ENCODE results near the gene F8. TPM values are rescaled to one million over a fixed set of nuclear protein-coding genes. Genes with fewer than 3 reads are reported as not detected.
"Not testable (repeated sequence)": the region's sequence is repeated elsewhere in the genome, so short reads cannot be mapped to it uniquely, and the experiment has no call there.

Gene F8
- total and polyA plus RNA-seq, 8 donors: 0.29 to 7.1 (median 3.7) TPM

GRCh38 chrX:154884069-154884468 lies 138.5 kb downstream of the F8 start:
- WGBS, 5 donors: no CpG with 5 or more reads among the region's 8 CpGs

DNA sequence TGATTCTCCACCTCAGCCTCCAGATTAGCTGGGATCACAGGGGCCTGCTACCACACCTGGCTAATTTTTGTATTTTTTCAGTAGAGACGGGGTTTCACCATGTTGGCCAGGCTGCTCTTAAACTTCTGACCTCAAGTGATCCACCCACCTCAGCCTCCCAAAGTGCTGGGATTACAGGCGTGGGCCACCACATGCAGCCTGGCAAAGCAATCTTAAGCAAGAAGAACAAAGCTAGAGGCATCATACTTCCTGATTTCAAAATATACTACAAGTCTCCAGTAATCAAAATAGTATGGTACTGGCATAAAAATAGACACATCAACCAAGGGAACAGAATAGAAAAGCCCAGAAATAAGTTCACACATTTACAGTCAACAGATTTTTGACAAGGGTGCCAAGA lies 149.2 kb downstream of the F8 start:
- no peak for DNase-seq
- H3K9me3 ChIP-seq: peaks cover 0 to 14% (median 5%) of the 10 kb centered on the region in 4 donors
- no peaks in the 10 kb centered on the region for H3K4me1 ChIP-seq
- no peaks in the 10 kb centered on the region for H3K27me3 ChIP-seq
- H3K4me3 ChIP-seq: no peak overlapping the region
- H3K27ac ChIP-seq: no peak overlapping the region
- 63 to 89% (median 82%) methylated on average over 2 of the region's 2 CpGs for WGBS, 5 donors
- no peaks in the 10 kb centered on the region for H3K36me3 ChIP-seq
- intact Hi-C loops (cut with DNase I; ENCODE audit: low total_unique reads): no loop called here
- TF ChIP-seq POLR2A (IDR thresholded peaks at IDR 0.05) (no peak), EP300 (IDR thresholded peaks at IDR 0.05) (no peak), POLR2AphosphoS5 (IDR thresholded peaks at IDR 0.05) (no peak)
- TF ChIP-seq, protein P1, sequence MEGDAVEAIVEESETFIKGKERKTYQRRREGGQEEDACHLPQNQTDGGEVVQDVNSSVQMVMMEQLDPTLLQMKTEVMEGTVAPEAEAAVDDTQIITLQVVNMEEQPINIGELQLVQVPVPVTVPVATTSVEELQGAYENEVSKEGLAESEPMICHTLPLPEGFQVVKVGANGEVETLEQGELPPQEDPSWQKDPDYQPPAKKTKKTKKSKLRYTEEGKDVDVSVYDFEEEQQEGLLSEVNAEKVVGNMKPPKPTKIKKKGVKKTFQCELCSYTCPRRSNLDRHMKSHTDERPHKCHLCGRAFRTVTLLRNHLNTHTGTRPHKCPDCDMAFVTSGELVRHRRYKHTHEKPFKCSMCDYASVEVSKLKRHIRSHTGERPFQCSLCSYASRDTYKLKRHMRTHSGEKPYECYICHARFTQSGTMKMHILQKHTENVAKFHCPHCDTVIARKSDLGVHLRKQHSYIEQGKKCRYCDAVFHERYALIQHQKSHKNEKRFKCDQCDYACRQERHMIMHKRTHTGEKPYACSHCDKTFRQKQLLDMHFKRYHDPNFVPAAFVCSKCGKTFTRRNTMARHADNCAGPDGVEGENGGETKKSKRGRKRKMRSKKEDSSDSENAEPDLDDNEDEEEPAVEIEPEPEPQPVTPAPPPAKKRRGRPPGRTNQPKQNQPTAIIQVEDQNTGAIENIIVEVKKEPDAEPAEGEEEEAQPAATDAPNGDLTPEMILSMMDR (IDR thresholded peaks at IDR 0.05): no peak

More at GRCh38 chrX:154884069-154884468, 138.5 kb downstream of the F8 start:
- H3K27me3 ChIP-seq; H3K27ac ChIP-seq; H3K9me3 ChIP-seq; H3K4me1 ChIP-seq; intact Hi-C loops (cut with DNase I; ENCODE audit: low total_unique reads); DNase-seq; H3K4me3 ChIP-seq; H3K36me3 ChIP-seq: not testable (repeated sequence)

DNA sequence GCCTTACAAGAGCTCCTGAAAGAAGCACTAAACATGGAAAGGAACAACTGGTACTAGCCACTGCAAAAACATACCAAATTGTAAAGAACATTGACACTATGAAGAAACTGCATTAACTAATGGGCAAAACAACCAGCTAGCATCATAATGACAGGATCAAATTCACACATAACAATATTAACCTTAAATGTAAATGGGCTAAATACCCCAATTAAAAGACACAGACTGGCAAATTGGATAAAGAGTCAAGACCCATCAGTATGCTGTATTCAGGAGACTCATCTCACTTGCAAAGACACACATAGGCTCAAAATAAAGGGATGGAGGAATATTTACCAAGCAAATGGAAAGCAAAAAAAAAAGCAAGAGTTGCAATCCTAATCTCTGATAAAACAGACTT lies 154.0 kb downstream of the F8 start:
- H3K36me3 ChIP-seq; DNase-seq; H3K27ac ChIP-seq; H3K4me3 ChIP-seq; intact Hi-C loops (cut with DNase I; ENCODE audit: low total_unique reads); H3K4me1 ChIP-seq; H3K27me3 ChIP-seq: not testable (repeated sequence)
- peaks cover 0 to 39% (median 16%) of the 10 kb centered on the region in 4 donors for H3K9me3 ChIP-seq

DNA sequence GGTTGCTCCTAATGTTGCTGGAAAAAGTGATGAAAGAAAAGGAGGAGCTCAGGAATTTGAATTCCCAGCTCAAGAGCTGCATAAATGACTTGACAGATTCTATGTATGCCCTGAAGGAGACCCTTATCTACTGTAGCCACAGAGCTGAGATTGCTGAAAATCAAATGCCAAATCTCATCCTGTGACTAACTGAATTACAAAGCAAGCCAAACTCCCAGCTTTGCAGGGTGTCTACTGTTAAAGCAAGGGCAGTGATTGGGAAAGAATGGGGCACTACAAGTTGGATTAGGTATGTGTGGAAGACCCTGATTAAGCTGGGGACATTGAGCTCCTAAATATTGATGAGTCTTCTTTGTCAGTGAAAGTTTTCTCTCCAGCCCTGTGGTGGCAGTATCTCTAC lies 167.3 kb downstream of the F8 start:
- no peak for DNase-seq
- intact Hi-C loops (cut with DNase I; ENCODE audit: low total_unique reads): no loop called here

GRCh38 chrX:154850957-154851611 lies 171.4 kb downstream of the F8 start:
- no peaks in the 10 kb centered on the region for H3K4me1 ChIP-seq
- no peak for DNase-seq
- intact Hi-C loops (cut with DNase I; ENCODE audit: low total_unique reads): no loop called here
- no peak overlapping the region for H3K4me3 ChIP-seq
- H3K27ac ChIP-seq: no peak overlapping the region
- H3K27me3 ChIP-seq: no peaks in the 10 kb centered on the region
- peaks cover 0 to 8% (median 0%) of the 10 kb centered on the region in 4 donors for H3K9me3 ChIP-seq
- H3K36me3 ChIP-seq: peaks cover 0 to 4% (median 0%) of the 10 kb centered on the region in 4 donors
- TF ChIP-seq POLR2AphosphoS5 (IDR thresholded peaks at IDR 0.05): no peak
- TF ChIP-seq EP300 (IDR thresholded peaks at IDR 0.05): no peak
- no peak for TF ChIP-seq POLR2A (IDR thresholded peaks at IDR 0.05)
- TF ChIP-seq, protein P1 (IDR thresholded peaks at IDR 0.05): no peak
- 86 to 100% (median 92%) methylated on average over 1 of the region's 1 CpG for WGBS, 5 donors

More for the DNA sequence above, 167.3 kb downstream of the F8 start:
- no peak overlapping the region for H3K27ac ChIP-seq
- no peaks in the 10 kb centered on the region for H3K4me1 ChIP-seq
- no peaks in the 10 kb centered on the region for H3K9me3 ChIP-seq
- no peak for TF ChIP-seq POLR2A (IDR thresholded peaks at IDR 0.05)
- no peak for TF ChIP-seq POLR2AphosphoS5 (IDR thresholded peaks at IDR 0.05)
- TF ChIP-seq, protein P1 (IDR thresholded peaks at IDR 0.05): no peak
- no peak for TF ChIP-seq EP300 (IDR thresholded peaks at IDR 0.05)
- H3K36me3 ChIP-seq: peaks cover 0 to 4% (median 0%) of the 10 kb centered on the region in 4 donors
- H3K4me3 ChIP-seq: no peak overlapping the region
- no peaks in the 10 kb centered on the region for H3K27me3 ChIP-seq
